NCI-H1092 treated with DMSO at 0.1 percent for 48 hours (cell line): Measurements from ENCODE around the gene CNNM4.

ENCODE experiments used
- DNase-seq: peaks from one replicate; lab custom pipeline; 2025; lab: John Stamatoyannopoulos, UW

CNNM4 gene

GRCh38 chr2:96758987-96759386, 1.7 kb upstream of the CNNM4 start:
- DNase-seq: no peak

- no peak for DNase-seq
Observed at GRCh38 chr2:96759548-96759947, 1.2 kb upstream of the CNNM4 start.

GRCh38 chr2:96760986-96761832, 507 bp downstream of the CNNM4 start:
- peak; percentile 47 for DNase-seq

GRCh38 chr2:96762529-96763311, 2.0 kb downstream of the CNNM4 start:
- no peak for DNase-seq

- peak; percentile 5 for DNase-seq
Observed at GRCh38 chr2:96763511-96764252, 3.0 kb downstream of the CNNM4 start.

- no peak for DNase-seq
Observed at GRCh38 chr2:96764253-96764637, 3.5 kb downstream of the CNNM4 start.

GRCh38 chr2:96767135-96767871, 6.6 kb downstream of the CNNM4 start:
- DNase-seq: no peak

- no peak for DNase-seq
Observed at GRCh38 chr2:96768083-96768561, 7.4 kb downstream of the CNNM4 start.

- DNase-seq: no peak
Observed at GRCh38 chr2:96769814-96770213, 9.1 kb downstream of the CNNM4 start.

- DNase-seq: no peak
Observed at GRCh38 chr2:96770442-96771202, 9.9 kb downstream of the CNNM4 start.

GRCh38 chr2:96771796-96772618, 11.3 kb downstream of the CNNM4 start:
- DNase-seq: no peak

GRCh38 chr2:96772903-96773671, 12.4 kb downstream of the CNNM4 start:
- no peak for DNase-seq

- DNase-seq: no peak
Observed at GRCh38 chr2:96773922-96774321, 13.2 kb downstream of the CNNM4 start.

GRCh38 chr2:96775160-96775559, 14.5 kb downstream of the CNNM4 start:
- DNase-seq: no peak

- DNase-seq: no peak
Observed at GRCh38 chr2:96783388-96783787, 22.7 kb downstream of the CNNM4 start.

GRCh38 chr2:96787411-96787810, 26.7 kb downstream of the CNNM4 start:
- DNase-seq: no peak

GRCh38 chr2:96788442-96789244, 27.9 kb downstream of the CNNM4 start:
- DNase-seq: no peak

- DNase-seq: no peak
Observed at GRCh38 chr2:96789245-96789617, 28.5 kb downstream of the CNNM4 start.
